ENCODE data around the gene RFX8.

DNA sequence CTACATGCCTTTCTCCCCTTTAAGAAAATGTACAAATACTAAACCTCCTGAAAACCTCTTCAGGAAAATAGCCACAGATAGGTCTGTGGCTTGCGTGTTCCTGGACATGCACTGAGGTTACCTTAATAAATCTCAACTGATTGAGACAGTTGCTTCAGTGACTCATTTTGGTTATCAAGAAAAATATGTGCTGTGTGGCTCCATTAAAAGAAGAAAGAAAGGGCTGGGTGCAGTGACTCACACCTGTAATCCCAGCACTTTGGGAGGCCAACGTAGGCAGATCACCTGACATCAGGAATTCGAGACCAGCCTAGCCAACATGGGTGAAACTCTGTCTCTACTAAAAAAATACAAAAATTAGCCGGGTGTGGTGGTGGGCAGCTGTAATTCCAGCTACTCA, 114.7 kb downstream of the RFX8 start:
- TF ChIP-seq, protein P1, sequence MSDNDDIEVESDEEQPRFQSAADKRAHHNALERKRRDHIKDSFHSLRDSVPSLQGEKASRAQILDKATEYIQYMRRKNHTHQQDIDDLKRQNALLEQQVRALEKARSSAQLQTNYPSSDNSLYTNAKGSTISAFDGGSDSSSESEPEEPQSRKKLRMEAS (IDR thresholded peaks at IDR 0.05; ENCODE audit: insufficient read depth, insufficient read length): no peak
- no peak for TF ChIP-seq POLR2AphosphoS5 (IDR thresholded peaks at IDR 0.05; ENCODE audit: insufficient read depth, low read depth, low read length)

All from endothelial cell of umbilical vein (primary cell).